Neuronal stem cell (in vitro differentiated cells): Measurements from ENCODE around the gene CNOT6.

Source experiments
- DNase-seq: peaks from one replicate; pipeline ENCODE4 v3.0.0-alpha.2; 2013; ENCODE audit warnings: low spot score
- H2AFZ ChIP-seq: one replicate; pipeline ENCODE4 v1.6.1; 2013; ENCODE audit warnings: mild to moderate bottlenecking, low read length, inconsistent platforms
- H2AK5ac ChIP-seq: 2 replicates; pipeline ENCODE4 v1.6.1; 2013; ENCODE audit warnings: low read depth, mild to moderate bottlenecking, inconsistent platforms, low read length, moderate library complexity, mixed read lengths
- H2BK120ac ChIP-seq: 2 replicates; pipeline ENCODE4 v1.6.1; 2013; ENCODE audit warnings: low read depth, mild to moderate bottlenecking, inconsistent platforms, low read length, moderate library complexity, mixed read lengths
- H2BK12ac ChIP-seq: one replicate; pipeline ENCODE4 v1.6.1; 2013; ENCODE audit warnings: low read length, inconsistent platforms
- H2BK15ac ChIP-seq: 2 replicates; pipeline ENCODE4 v1.6.1; 2013; ENCODE audit warnings: mild to moderate bottlenecking, low read length, inconsistent platforms, mixed read lengths
- H2BK5ac ChIP-seq: one replicate; pipeline ENCODE4 v1.6.1; 2013; ENCODE audit warnings: inconsistent platforms, mild to moderate bottlenecking, low read length, moderate library complexity
- H3K14ac ChIP-seq: one replicate; pipeline ENCODE4 v1.6.1; 2013; ENCODE audit warnings: low read length, inconsistent platforms
- H3K18ac ChIP-seq: 2 replicates; pipeline ENCODE4 v1.6.1; 2013; ENCODE audit warnings: low read length, inconsistent platforms
- H3K23ac ChIP-seq: 2 replicates; pipeline ENCODE4 v1.6.1; 2013; ENCODE audit warnings: low read depth, mild to moderate bottlenecking, mixed read lengths, low read length, inconsistent platforms; ENCODE audit not compliant: poor library complexity
- H3K27ac ChIP-seq: replicated peaks from 3 replicates; pipeline ENCODE4 v1.5.1; 2013; ENCODE audit warnings: low read length, inconsistent platforms
- H3K27me3 ChIP-seq, 3 experiments: 2 replicates each; pipeline ENCODE4 v1.6.1; 2013; ENCODE audit warnings: low read length in 3 of 3, mild to moderate bottlenecking in 2 of 3, inconsistent platforms in 1 of 3, low read depth in 1 of 3, mixed read lengths in 1 of 3, moderate library complexity in 1 of 3; ENCODE audit not compliant: control insufficient read depth in 3 of 3, insufficient read depth in 3 of 3
- H3K36me3 ChIP-seq, 2 donors: replicated peaks in 1 of 2; 2 replicates each; pipeline ENCODE4 v1.6.1; 2013; ENCODE audit warnings: low read length in 2 of 2; ENCODE audit not compliant: control insufficient read depth in 2 of 2, insufficient read depth in 2 of 2
- H3K4ac ChIP-seq: 2 replicates; pipeline ENCODE4 v1.6.1; 2013; ENCODE audit warnings: inconsistent platforms, mild to moderate bottlenecking, low read length, moderate library complexity
- H3K4me1 ChIP-seq, 2 donors: 1 replicate in 1 of 2; 2 replicates in 1 of 2; pipeline ENCODE4 v1.6.1; 2013; ENCODE audit warnings: low read length in 2 of 2, low read depth in 1 of 2; ENCODE audit not compliant: control insufficient read depth in 2 of 2, insufficient read depth in 1 of 2
- H3K4me2 ChIP-seq: one replicate; pipeline ENCODE4 v1.6.1; 2013; ENCODE audit warnings: mild to moderate bottlenecking, low read length, inconsistent platforms; ENCODE audit not compliant: insufficient read depth, poor library complexity, severe bottlenecking
- H3K4me3 ChIP-seq, 2 donors: 2 replicates each; pipeline ENCODE4 v1.5.1; 2013; ENCODE audit warnings: low read length in 2 of 2, mild to moderate bottlenecking in 2 of 2, inconsistent platforms in 1 of 2, moderate library complexity in 1 of 2
- H3K79me1 ChIP-seq: one replicate; pipeline ENCODE4 v1.6.1; 2013; ENCODE audit warnings: low read depth, mild to moderate bottlenecking, inconsistent platforms, low read length, moderate library complexity
- H3K9ac ChIP-seq: one replicate; pipeline ENCODE4 v1.6.1; 2013; ENCODE audit warnings: mild to moderate bottlenecking, low read depth, low read length, inconsistent platforms; ENCODE audit not compliant: poor library complexity
- H3K9me3 ChIP-seq, 2 donors: replicated peaks in 1 of 2; 2 replicates each; pipeline versions ENCODE3 to v1.6.1; 2013; ENCODE audit warnings: low read length in 2 of 2, mild to moderate bottlenecking in 2 of 2, inconsistent platforms in 1 of 2, low read depth in 1 of 2, mixed read lengths in 1 of 2, moderate library complexity in 1 of 2; ENCODE audit not compliant: control insufficient read depth in 2 of 2, insufficient read depth in 1 of 2
- H4K8ac ChIP-seq: one replicate; pipeline ENCODE4 v1.6.1; 2013; ENCODE audit warnings: low read depth, mild to moderate bottlenecking, inconsistent platforms, low read length, moderate library complexity
- H4K91ac ChIP-seq: one replicate; pipeline ENCODE4 v1.6.1; 2013; ENCODE audit warnings: low read length, low read depth, mild to moderate bottlenecking, inconsistent platforms; ENCODE audit not compliant: poor library complexity
- WGBS, 2 donors: extraction: QIAGEN DNeasy Blood & Tissue Kit; methylation state at CpG; one replicate each; pipeline ENCODE4 v1.1.7; 2013; ENCODE audit warnings: missing lambda C conversion rate in 2 of 2, mixed read lengths in 1 of 2; ENCODE audit not compliant: insufficient read length in 2 of 2, insufficient replicate concordance in 1 of 2; ENCODE audit errors: extremely low coverage in 2 of 2; 5-methylcytosine and 5-hydroxymethylcytosine counted together

Gene CNOT6

GRCh38 chr5:180532268-180532667, 38.1 kb downstream of the CNOT6 start:
- peaks cover 38 to 80% of the 10 kb centered on the region in 2 donors for H3K36me3 ChIP-seq
- H3K4me1 ChIP-seq = no peaks in the 10 kb centered on the region
- H3K14ac ChIP-seq = no peak overlapping the region
- no peak overlapping the region for H2BK120ac ChIP-seq
- peaks cover 11 to 62% of the 10 kb centered on the region in 2 donors for H3K9me3 ChIP-seq
- H2AFZ ChIP-seq = no peak overlapping the region
- no peak overlapping the region for H4K8ac ChIP-seq
- H3K4ac ChIP-seq = no peak overlapping the region
- H3K27ac ChIP-seq = no peak overlapping the region
- no peak overlapping the region for H2AK5ac ChIP-seq
- no peak overlapping the region for H2BK12ac ChIP-seq
- no peak overlapping the region for H3K9ac ChIP-seq
- H2BK15ac ChIP-seq = no peak overlapping the region
- no peak for DNase-seq
- H3K27me3 ChIP-seq = no peaks in the 10 kb centered on the region
- H3K4me2 ChIP-seq = no peak overlapping the region
- H3K23ac ChIP-seq = no peak overlapping the region
- no peak overlapping the region for H3K18ac ChIP-seq
- no peak overlapping the region for H2BK5ac ChIP-seq
- WGBS, 2 donors = no CpG with 5 or more reads among the region's 1 CpG
- peaks cover 13% of the 10 kb centered on the region for H3K79me1 ChIP-seq
- no peak overlapping the region for H4K91ac ChIP-seq
- no peak overlapping the region for H3K4me3 ChIP-seq

GRCh38 chr5:180533845-180534244, 39.7 kb downstream of the CNOT6 start:
- no peak overlapping the region for H2BK15ac ChIP-seq
- no peak overlapping the region for H3K4ac ChIP-seq
- H2BK5ac ChIP-seq = no peak overlapping the region
- no peak overlapping the region for H2AFZ ChIP-seq
- no peak overlapping the region for H4K8ac ChIP-seq
- no peak overlapping the region for H3K14ac ChIP-seq
- peaks cover 9% of the 10 kb centered on the region for H3K79me1 ChIP-seq
- DNase-seq = no peak
- peaks cover 7 to 57% of the 10 kb centered on the region in 2 donors for H3K9me3 ChIP-seq
- no peak overlapping the region for H3K18ac ChIP-seq
- no peaks in the 10 kb centered on the region for H3K4me1 ChIP-seq
- H4K91ac ChIP-seq = no peak overlapping the region
- no peak overlapping the region for H2BK120ac ChIP-seq
- H3K27ac ChIP-seq = no peak overlapping the region
- H3K23ac ChIP-seq = no peak overlapping the region
- H2BK12ac ChIP-seq = no peak overlapping the region
- no CpG with 5 or more reads among the region's 1 CpG for WGBS, 2 donors
- H3K4me2 ChIP-seq = no peak overlapping the region
- H3K36me3 ChIP-seq = peaks cover 33 to 78% of the 10 kb centered on the region in 2 donors
- H3K27me3 ChIP-seq = no peaks in the 10 kb centered on the region
- H3K4me3 ChIP-seq = no peak overlapping the region
- no peak overlapping the region for H2AK5ac ChIP-seq
- no peak overlapping the region for H3K9ac ChIP-seq

GRCh38 chr5:180535573-180535972, 41.4 kb downstream of the CNOT6 start:
- H3K4me2 ChIP-seq = no peak overlapping the region
- WGBS, 2 donors = no CpG with 5 or more reads among the region's 4 CpGs
- no peak overlapping the region for H3K4ac ChIP-seq
- no peak overlapping the region for H3K14ac ChIP-seq
- no peak overlapping the region for H2AFZ ChIP-seq
- no peak overlapping the region for H4K8ac ChIP-seq
- no peaks in the 10 kb centered on the region for H3K4me1 ChIP-seq
- H3K4me3 ChIP-seq = no peak overlapping the region
- H3K27me3 ChIP-seq = no peaks in the 10 kb centered on the region
- H2BK12ac ChIP-seq = no peak overlapping the region
- DNase-seq = no peak
- no peak overlapping the region for H3K9ac ChIP-seq
- H3K18ac ChIP-seq = no peak overlapping the region
- no peak overlapping the region for H3K27ac ChIP-seq
- H2BK15ac ChIP-seq = no peak overlapping the region
- peaks cover 5 to 53% of the 10 kb centered on the region in 2 donors for H3K9me3 ChIP-seq
- H3K79me1 ChIP-seq = peaks cover 9% of the 10 kb centered on the region
- no peak overlapping the region for H2AK5ac ChIP-seq
- no peak overlapping the region for H3K23ac ChIP-seq
- H4K91ac ChIP-seq = no peak overlapping the region
- no peak overlapping the region for H2BK5ac ChIP-seq
- H3K36me3 ChIP-seq = peaks cover 29 to 73% of the 10 kb centered on the region in 2 donors
- no peak overlapping the region for H2BK120ac ChIP-seq

GRCh38 chr5:180540050-180540694, 46.0 kb downstream of the CNOT6 start:
- H3K4ac ChIP-seq = no peak overlapping the region
- H3K23ac ChIP-seq = no peak overlapping the region
- no CpG with 5 or more reads among the region's 6 CpGs for WGBS, 2 donors
- DNase-seq = no peak
- peaks cover 2 to 49% of the 10 kb centered on the region in 2 donors for H3K9me3 ChIP-seq
- no peaks in the 10 kb centered on the region for H3K4me1 ChIP-seq
- H3K4me2 ChIP-seq = no peak overlapping the region
- no peak overlapping the region for H3K27ac ChIP-seq
- H3K4me3 ChIP-seq = no peak overlapping the region
- H4K8ac ChIP-seq = no peak overlapping the region
- no peak overlapping the region for H2BK5ac ChIP-seq
- no peak overlapping the region for H3K18ac ChIP-seq
- H2AK5ac ChIP-seq = no peak overlapping the region
- no peak overlapping the region for H2BK12ac ChIP-seq
- no peak overlapping the region for H4K91ac ChIP-seq
- H2BK120ac ChIP-seq = no peak overlapping the region
- H3K27me3 ChIP-seq = no peaks in the 10 kb centered on the region
- H3K14ac ChIP-seq = no peak overlapping the region
- H3K79me1 ChIP-seq = peaks cover 2% of the 10 kb centered on the region
- no peak overlapping the region for H3K9ac ChIP-seq
- H2BK15ac ChIP-seq = no peak overlapping the region
- no peak overlapping the region for H2AFZ ChIP-seq
- H3K36me3 ChIP-seq = peaks cover 13 to 79% of the 10 kb centered on the region in 2 donors
